Neural cell (in vitro differentiated cells): ENCODE measurements around the gene SGCE. TPM values are rescaled to one million over a fixed set of nuclear protein-coding genes. Genes with fewer than 3 reads are reported as not detected.

ENCODE experiments used
- H2AFZ ChIP-seq: fragments of 200-600, 300-800 bp; sonication (generic), shearing (Covaris generic); 2 replicates; pipeline ENCODE4 v1.6.0; 2014; ENCODE audit warnings: low read depth, mild to moderate bottlenecking, antibody characterized with exemption, low read length, moderate library complexity
- H3F3A ChIP-seq: fragments of 200-600 bp; shearing (Covaris generic); 2 replicates; pipeline ENCODE4 v1.6.1; 2016; ENCODE audit warnings: mild to moderate bottlenecking, moderate library complexity, mixed read lengths, antibody characterized with exemption, low read length; ENCODE audit not compliant: insufficient read depth, poor library complexity, severe bottlenecking
- H3K27ac ChIP-seq: fragments of 200-600, 300-800 bp; sonication (generic), shearing (Covaris generic); 2 replicates; pipeline ENCODE4 v1.5.1; 2014; ENCODE audit warnings: mild to moderate bottlenecking, low read length, moderate library complexity
- H3K27me3 ChIP-seq: fragments of 300-800, 200-600 bp; sonication (generic), shearing (Covaris generic); 2 replicates; pipeline ENCODE4 v1.6.0; 2014; ENCODE audit warnings: mild to moderate bottlenecking, low read depth, low read length, moderate library complexity; ENCODE audit not compliant: insufficient read depth
- H3K36me3 ChIP-seq: fragments of 300-800, 200-600 bp; sonication (generic), shearing (Covaris generic); 2 replicates; pipeline ENCODE4 v1.5.1; 2014; ENCODE audit warnings: mild to moderate bottlenecking, antibody characterized with exemption, low read length, moderate library complexity; ENCODE audit not compliant: insufficient read depth
- H3K4me2 ChIP-seq: fragments of 300-800, 200-600 bp; sonication (generic), shearing (Covaris generic); 2 replicates; pipeline ENCODE4 v1.6.0; 2014; ENCODE audit warnings: mild to moderate bottlenecking, low read length
- H3K4me3 ChIP-seq: fragments of 300-800, 200-600 bp; sonication (generic), shearing (Covaris generic); 2 replicates; pipeline ENCODE4 v1.5.1; 2014; ENCODE audit warnings: mild to moderate bottlenecking, low read length, moderate library complexity
- H3K79me2 ChIP-seq: fragments of 200-600 bp; shearing (Covaris generic); replicated peaks from 2 replicates; pipeline ENCODE4 v1.6.0; 2014; ENCODE audit warnings: mild to moderate bottlenecking, low read length, moderate library complexity; ENCODE audit not compliant: insufficient read depth
- H3K9ac ChIP-seq: fragments of 300-800, 200-600 bp; sonication (generic), shearing (Covaris generic); 2 replicates; pipeline ENCODE4 v1.6.1; 2016; ENCODE audit warnings: mild to moderate bottlenecking, low read length, mixed read lengths
- H3K9me2 ChIP-seq: fragments of 200-600 bp; shearing (Covaris generic); 2 replicates; pipeline ENCODE4 v1.6.1; 2016; ENCODE audit warnings: mild to moderate bottlenecking, low read length, mixed read lengths; ENCODE audit not compliant: insufficient read depth
- H3K9me3 ChIP-seq: fragments of 200-600, 300-800 bp; sonication (generic), shearing (Covaris generic); 2 replicates; pipeline ENCODE4 v1.6.1; 2016; ENCODE audit warnings: mild to moderate bottlenecking, mixed run types, low read length, moderate library complexity, mixed read lengths
- H4K20me1 ChIP-seq: fragments of 200-600 bp; shearing (Covaris generic); 2 replicates; pipeline ENCODE4 v1.6.1; 2016; ENCODE audit warnings: mild to moderate bottlenecking, mixed run types; ENCODE audit not compliant: insufficient read depth
- EP300 ChIP-seq: fragments of 450-650 bp; conservative IDR thresholded peaks from 2 replicates; pipeline ENCODE4 v1.6.1; 2014; ENCODE audit warnings: antibody characterized with exemption, mild to moderate bottlenecking, moderate library complexity; ENCODE audit not compliant: poor library complexity, severe bottlenecking
- EZH2 ChIP-seq: fragments of 200-600, 300-800 bp; shearing (Covaris generic), sonication (generic); IDR thresholded peaks from 2 replicates; pipeline ENCODE4 v1.6.1; 2014; ENCODE audit warnings: antibody characterized with exemption, low read length, borderline replicate concordance, mild to moderate bottlenecking; ENCODE audit not compliant: insufficient read depth, poor library complexity, severe bottlenecking
- MXI1 ChIP-seq: fragments of 450-650 bp; conservative IDR thresholded peaks from 2 replicates; pipeline ENCODE4 v1.6.1; 2014; ENCODE audit warnings: antibody characterized with exemption, mild to moderate bottlenecking; ENCODE audit not compliant: poor library complexity, severe bottlenecking
- POLR2AphosphoS5 ChIP-seq: IDR thresholded peaks from 2 replicates; pipeline ENCODE4 v1.6.1; 2012
- RAD21 ChIP-seq: fragments of 450-650 bp; conservative IDR thresholded peaks from 2 replicates; pipeline ENCODE4 v1.6.1; 2014; ENCODE audit warnings: antibody characterized with exemption, mild to moderate bottlenecking, moderate library complexity
- SMC3 ChIP-seq: fragments of 450-650 bp; conservative IDR thresholded peaks from 2 replicates; pipeline ENCODE4 v1.6.1; 2014; ENCODE audit warnings: antibody characterized with exemption, mild to moderate bottlenecking, moderate library complexity; ENCODE audit not compliant: poor library complexity
- TAF1 ChIP-seq: IDR thresholded peaks from 2 replicates; pipeline ENCODE4 v1.6.1; 2012; ENCODE audit warnings: low read depth
- polyA plus RNA-seq: library from polyadenylated mRNA; depleted of rRNA; stranded (reverse); fragments of >200 nt; gene quantifications from 2 replicates; pipeline ENCODE4 v1.2.3, GENCODE V29; 2014
- TF ChIP-seq, protein P1 (sequence below): IDR thresholded peaks from 2 replicates; pipeline ENCODE4 v1.6.1; 2012; ENCODE audit warnings: borderline replicate concordance
- TF ChIP-seq, protein P2 (sequence below): fragments of 450-650 bp; IDR thresholded peaks from 2 replicates; pipeline ENCODE4 v1.5.1; 2014; ENCODE audit warnings: antibody characterized with exemption, mild to moderate bottlenecking, moderate library complexity; ENCODE audit not compliant: poor library complexity, severe bottlenecking

SGCE gene
- polyA plus RNA-seq, 1 donor from 2014 or later, result 94.6 TPM

DNA sequence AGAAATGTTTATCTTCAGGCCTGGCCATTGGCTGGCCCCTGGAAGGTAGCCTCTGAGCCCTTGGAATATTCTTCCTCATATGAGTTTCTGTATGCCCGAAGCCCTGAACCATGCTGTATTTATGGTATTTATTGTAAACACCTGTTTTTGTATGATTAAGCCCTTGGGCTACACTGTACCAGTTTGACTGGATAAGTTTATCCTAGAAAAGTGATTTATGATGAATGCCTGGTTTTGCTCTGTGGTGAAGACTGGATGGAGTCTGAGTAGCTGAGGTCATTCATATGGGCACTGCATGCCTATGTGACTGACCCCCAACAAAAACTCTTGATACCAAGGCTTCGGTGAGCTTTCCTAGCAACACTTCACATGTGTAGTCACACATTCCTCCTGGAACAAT, 79.6 kb downstream of the SGCE start:
- H3K27me3 ChIP-seq, result no peaks in the 10 kb centered on the region
- H3K9ac ChIP-seq, result no peak overlapping the region
- H3K79me2 ChIP-seq, result no peaks in the 10 kb centered on the region
- TF ChIP-seq SMC3, result no peak
- TF ChIP-seq EZH2, result no peak
- TF ChIP-seq, protein P1, sequence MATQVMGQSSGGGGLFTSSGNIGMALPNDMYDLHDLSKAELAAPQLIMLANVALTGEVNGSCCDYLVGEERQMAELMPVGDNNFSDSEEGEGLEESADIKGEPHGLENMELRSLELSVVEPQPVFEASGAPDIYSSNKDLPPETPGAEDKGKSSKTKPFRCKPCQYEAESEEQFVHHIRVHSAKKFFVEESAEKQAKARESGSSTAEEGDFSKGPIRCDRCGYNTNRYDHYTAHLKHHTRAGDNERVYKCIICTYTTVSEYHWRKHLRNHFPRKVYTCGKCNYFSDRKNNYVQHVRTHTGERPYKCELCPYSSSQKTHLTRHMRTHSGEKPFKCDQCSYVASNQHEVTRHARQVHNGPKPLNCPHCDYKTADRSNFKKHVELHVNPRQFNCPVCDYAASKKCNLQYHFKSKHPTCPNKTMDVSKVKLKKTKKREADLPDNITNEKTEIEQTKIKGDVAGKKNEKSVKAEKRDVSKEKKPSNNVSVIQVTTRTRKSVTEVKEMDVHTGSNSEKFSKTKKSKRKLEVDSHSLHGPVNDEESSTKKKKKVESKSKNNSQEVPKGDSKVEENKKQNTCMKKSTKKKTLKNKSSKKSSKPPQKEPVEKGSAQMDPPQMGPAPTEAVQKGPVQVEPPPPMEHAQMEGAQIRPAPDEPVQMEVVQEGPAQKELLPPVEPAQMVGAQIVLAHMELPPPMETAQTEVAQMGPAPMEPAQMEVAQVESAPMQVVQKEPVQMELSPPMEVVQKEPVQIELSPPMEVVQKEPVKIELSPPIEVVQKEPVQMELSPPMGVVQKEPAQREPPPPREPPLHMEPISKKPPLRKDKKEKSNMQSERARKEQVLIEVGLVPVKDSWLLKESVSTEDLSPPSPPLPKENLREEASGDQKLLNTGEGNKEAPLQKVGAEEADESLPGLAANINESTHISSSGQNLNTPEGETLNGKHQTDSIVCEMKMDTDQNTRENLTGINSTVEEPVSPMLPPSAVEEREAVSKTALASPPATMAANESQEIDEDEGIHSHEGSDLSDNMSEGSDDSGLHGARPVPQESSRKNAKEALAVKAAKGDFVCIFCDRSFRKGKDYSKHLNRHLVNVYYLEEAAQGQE, result no peak
- TF ChIP-seq, protein P2, sequence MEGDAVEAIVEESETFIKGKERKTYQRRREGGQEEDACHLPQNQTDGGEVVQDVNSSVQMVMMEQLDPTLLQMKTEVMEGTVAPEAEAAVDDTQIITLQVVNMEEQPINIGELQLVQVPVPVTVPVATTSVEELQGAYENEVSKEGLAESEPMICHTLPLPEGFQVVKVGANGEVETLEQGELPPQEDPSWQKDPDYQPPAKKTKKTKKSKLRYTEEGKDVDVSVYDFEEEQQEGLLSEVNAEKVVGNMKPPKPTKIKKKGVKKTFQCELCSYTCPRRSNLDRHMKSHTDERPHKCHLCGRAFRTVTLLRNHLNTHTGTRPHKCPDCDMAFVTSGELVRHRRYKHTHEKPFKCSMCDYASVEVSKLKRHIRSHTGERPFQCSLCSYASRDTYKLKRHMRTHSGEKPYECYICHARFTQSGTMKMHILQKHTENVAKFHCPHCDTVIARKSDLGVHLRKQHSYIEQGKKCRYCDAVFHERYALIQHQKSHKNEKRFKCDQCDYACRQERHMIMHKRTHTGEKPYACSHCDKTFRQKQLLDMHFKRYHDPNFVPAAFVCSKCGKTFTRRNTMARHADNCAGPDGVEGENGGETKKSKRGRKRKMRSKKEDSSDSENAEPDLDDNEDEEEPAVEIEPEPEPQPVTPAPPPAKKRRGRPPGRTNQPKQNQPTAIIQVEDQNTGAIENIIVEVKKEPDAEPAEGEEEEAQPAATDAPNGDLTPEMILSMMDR, result no peak
- no peak for TF ChIP-seq MXI1
- no peak for TF ChIP-seq TAF1
- TF ChIP-seq POLR2AphosphoS5, result no peak
- TF ChIP-seq EP300, result no peak
- TF ChIP-seq RAD21, result no peak
- no peak overlapping the region for H3K27ac ChIP-seq
- H4K20me1 ChIP-seq, result no peaks in the 10 kb centered on the region
- no peak overlapping the region for H3K4me3 ChIP-seq
- H3K4me2 ChIP-seq, result no peak overlapping the region
- no peak overlapping the region for H2AFZ ChIP-seq
- no peaks in the 10 kb centered on the region for H3K9me3 ChIP-seq
- H3K9me2 ChIP-seq, result no peaks in the 10 kb centered on the region
- H3K36me3 ChIP-seq, result no peaks in the 10 kb centered on the region
- no peaks in the 10 kb centered on the region for H3F3A ChIP-seq

DNA sequence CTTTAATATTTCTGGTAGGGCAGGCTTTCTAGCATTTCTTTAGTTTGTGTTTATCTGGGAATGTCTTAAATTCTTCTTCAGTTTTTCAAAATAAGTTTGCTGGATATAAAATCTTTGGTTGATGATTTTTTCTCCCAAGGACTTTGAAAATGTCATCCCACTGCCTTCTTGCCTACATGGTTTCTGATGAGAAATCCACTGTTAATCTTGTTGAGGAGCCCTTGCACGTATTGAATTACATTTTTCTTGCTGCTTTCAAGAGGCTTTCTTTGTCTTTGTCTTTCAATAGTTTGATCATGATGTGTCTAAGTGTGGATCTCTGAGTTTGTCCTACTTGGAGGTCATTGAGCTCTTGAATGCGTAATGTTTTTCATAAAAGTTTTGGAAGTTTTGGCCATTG, 80.3 kb downstream of the SGCE start:
- Histone ChIP-seq H3F3A (no peaks in the 10 kb centered on the region), H3K4me2 (no peak overlapping the region), H3K9me2 (no peaks in the 10 kb centered on the region), H2AFZ (no peak overlapping the region), H3K27ac (no peak overlapping the region), H3K9me3 (no peaks in the 10 kb centered on the region), H3K4me3 (no peak overlapping the region), H3K27me3 (no peaks in the 10 kb centered on the region), H4K20me1 (no peaks in the 10 kb centered on the region), H3K79me2 (no peaks in the 10 kb centered on the region), H3K36me3 (no peaks in the 10 kb centered on the region), H3K9ac (no peak overlapping the region)
- TF ChIP-seq SMC3 (no peak), EP300 (no peak), EZH2 (no peak), TAF1 (no peak), POLR2AphosphoS5 (no peak), MXI1 (no peak)
- TF ChIP-seq, protein P1, result no peak
- TF ChIP-seq, protein P2, result no peak
